Body of pancreas (tissue), 4 donors: Measurements from ENCODE around the gene ELP2.

ENCODE experiments used
- POLR2A ChIP-seq, 3 donors: fragments of 450-650 bp; IDR thresholded peaks; one replicate each; pipeline ENCODE4 v1.6.1; 2016; ENCODE audit warnings: antibody characterized with exemption in 3 of 3, mild to moderate bottlenecking in 2 of 3
- TF ChIP-seq, protein P1 (sequence below), 7 experiments: fragments of 450-650 bp in 4 of 7; fragments of 200-600 bp in 3 of 7; sonication (generic) in 3 of 7; IDR thresholded peaks; one replicate each; pipeline ENCODE4 v1.5.1; 2016 to 2019; ENCODE audit warnings: antibody characterized with exemption in 7 of 7

DNA sequence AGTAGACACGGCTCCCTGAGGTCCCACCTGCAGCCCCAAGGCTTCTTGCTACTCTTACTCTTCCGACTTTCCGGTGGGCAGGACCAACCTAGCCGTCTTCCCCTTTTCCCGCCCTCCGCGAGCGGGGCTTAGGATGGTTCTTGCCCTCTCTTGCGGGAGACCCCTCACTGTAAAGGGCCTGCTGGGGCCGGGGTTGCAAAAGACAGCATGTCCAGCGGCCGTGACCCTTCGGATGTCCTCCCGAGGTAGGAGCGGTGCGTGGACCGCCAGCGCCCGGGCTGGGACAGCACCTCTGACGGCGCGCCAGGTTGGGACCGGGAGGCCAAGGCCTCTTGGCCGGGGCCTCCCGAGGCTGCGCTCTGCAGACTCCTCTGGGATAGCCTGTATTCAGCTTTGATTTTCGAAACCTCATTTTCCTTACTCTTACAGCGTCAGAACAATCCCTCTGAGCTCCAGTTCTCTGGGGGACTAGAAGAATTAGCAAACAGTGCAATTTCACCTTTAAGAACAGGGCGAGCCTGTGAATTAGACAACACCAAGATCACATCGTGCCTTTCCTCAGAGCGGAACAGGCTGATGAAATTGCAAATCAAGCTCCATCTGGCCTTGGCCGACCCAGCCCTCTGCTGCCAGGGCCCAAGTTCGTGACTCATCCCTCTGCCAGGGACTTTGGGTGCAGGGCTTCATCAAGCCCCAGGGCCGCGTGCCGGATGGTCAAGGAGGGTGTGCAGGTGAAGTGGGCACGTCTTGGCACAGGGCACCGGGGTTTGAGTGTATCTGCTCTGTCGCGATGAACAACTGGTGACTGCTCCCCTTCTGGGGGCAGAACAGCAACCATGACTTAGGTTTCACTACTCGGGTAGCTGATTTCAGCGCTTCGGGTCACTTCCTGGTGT is 58.4 kb downstream of the ELP2 start:
- TF ChIP-seq, protein P1, sequence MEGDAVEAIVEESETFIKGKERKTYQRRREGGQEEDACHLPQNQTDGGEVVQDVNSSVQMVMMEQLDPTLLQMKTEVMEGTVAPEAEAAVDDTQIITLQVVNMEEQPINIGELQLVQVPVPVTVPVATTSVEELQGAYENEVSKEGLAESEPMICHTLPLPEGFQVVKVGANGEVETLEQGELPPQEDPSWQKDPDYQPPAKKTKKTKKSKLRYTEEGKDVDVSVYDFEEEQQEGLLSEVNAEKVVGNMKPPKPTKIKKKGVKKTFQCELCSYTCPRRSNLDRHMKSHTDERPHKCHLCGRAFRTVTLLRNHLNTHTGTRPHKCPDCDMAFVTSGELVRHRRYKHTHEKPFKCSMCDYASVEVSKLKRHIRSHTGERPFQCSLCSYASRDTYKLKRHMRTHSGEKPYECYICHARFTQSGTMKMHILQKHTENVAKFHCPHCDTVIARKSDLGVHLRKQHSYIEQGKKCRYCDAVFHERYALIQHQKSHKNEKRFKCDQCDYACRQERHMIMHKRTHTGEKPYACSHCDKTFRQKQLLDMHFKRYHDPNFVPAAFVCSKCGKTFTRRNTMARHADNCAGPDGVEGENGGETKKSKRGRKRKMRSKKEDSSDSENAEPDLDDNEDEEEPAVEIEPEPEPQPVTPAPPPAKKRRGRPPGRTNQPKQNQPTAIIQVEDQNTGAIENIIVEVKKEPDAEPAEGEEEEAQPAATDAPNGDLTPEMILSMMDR (IDR thresholded peaks at IDR 0.05) = no peak
- TF ChIP-seq POLR2A (IDR thresholded peaks at IDR 0.05) = no peak
